Esophagus (tissue), 2 donors: ENCODE data around the gene ZBTB43. TPM values are rescaled to one million over a fixed set of nuclear protein-coding genes. Genes with fewer than 3 reads are reported as not detected.

Experiments
- H3K27ac ChIP-seq, 2 donors: one replicate each; pipeline ENCODE4 v1.5.1; 2013; ENCODE audit warnings: low read depth in 2 of 2, mild to moderate bottlenecking in 2 of 2, inconsistent platforms in 1 of 2, low read length in 1 of 2, moderate library complexity in 1 of 2
- H3K27me3 ChIP-seq, 2 donors: one replicate each; pipeline ENCODE4 v1.6.1; 2013; ENCODE audit warnings: low read length in 2 of 2, control low read depth in 1 of 2, mild to moderate bottlenecking in 1 of 2; ENCODE audit not compliant: insufficient read depth in 2 of 2, control insufficient read depth in 1 of 2
- H3K36me3 ChIP-seq, 2 donors: one replicate each; pipeline ENCODE4 v1.6.1; 2013; ENCODE audit warnings: low read length in 1 of 2; ENCODE audit not compliant: control insufficient read depth in 2 of 2, insufficient read depth in 2 of 2
- H3K4me1 ChIP-seq, 2 donors: one replicate each; pipeline ENCODE4 v1.6.1; 2013; ENCODE audit warnings: low read length in 1 of 2; ENCODE audit not compliant: control insufficient read depth in 2 of 2, insufficient read depth in 2 of 2
- H3K4me3 ChIP-seq, 2 donors: one replicate each; pipeline ENCODE4 v1.5.1; 2013; ENCODE audit warnings: low read length in 2 of 2, mild to moderate bottlenecking in 2 of 2, low read depth in 1 of 2, moderate library complexity in 1 of 2
- H3K9me3 ChIP-seq, 2 donors: one replicate each; pipeline ENCODE4 v1.6.1; 2013; ENCODE audit warnings: mild to moderate bottlenecking in 2 of 2, low read depth in 1 of 2, low read length in 1 of 2, moderate library complexity in 1 of 2; ENCODE audit not compliant: control insufficient read depth in 2 of 2, insufficient read depth in 1 of 2
- WGBS, 2 donors: extraction: QIAGEN DNeasy Blood & Tissue Kit; methylation state at CpG; one replicate each; pipeline ENCODE4 v1.1.7; 2013; 5-methylcytosine and 5-hydroxymethylcytosine counted together
- polyA plus RNA-seq, 2 donors: library from polyadenylated mRNA; stranded (reverse); fragments of 200-250 nt; gene quantifications; one replicate each; pipeline ENCODE4 v1.2.3, GENCODE V29; 2013
- donor health status: healthy with polysubstance abuse.
- donor health status: Bipolar disorder and iron deficiency.

ZBTB43 gene
- polyA plus RNA-seq, 2 donors, result 4.8 to 5.0 TPM

- H3K27ac ChIP-seq, result no peak overlapping the region
- H3K4me1 ChIP-seq, result peaks cover 2 to 4% of the 10 kb centered on the region in 2 donors
- 66 to 68% methylated on average over 9 of the region's 9 CpGs for WGBS, 2 donors
- no peak overlapping the region for H3K4me3 ChIP-seq
- H3K9me3 ChIP-seq, result peaks cover 0 to 2% of the 10 kb centered on the region in 2 donors
- no peaks in the 10 kb centered on the region for H3K36me3 ChIP-seq
- peaks cover 0 to 4% of the 10 kb centered on the region in 2 donors for H3K27me3 ChIP-seq
These were observed 16.0 kb upstream of the ZBTB43 start for GRCh38 chr9:126788634-126789349.

GRCh38 chr9:126790561-126790960 lies 14.3 kb upstream of the ZBTB43 start:
- Histone ChIP-seq H3K27me3 (peaks cover 0 to 2% of the 10 kb centered on the region in 2 donors), H3K4me1 (peaks cover 0 to 4% of the 10 kb centered on the region in 2 donors), H3K9me3 (peaks cover 0 to 2% of the 10 kb centered on the region in 2 donors), H3K36me3 (no peaks in the 10 kb centered on the region), H3K27ac (no peak overlapping the region), H3K4me3 (no peak overlapping the region)
- 83 to 84% methylated on average over 4 of the region's 4 CpGs for WGBS, 2 donors

DNA sequence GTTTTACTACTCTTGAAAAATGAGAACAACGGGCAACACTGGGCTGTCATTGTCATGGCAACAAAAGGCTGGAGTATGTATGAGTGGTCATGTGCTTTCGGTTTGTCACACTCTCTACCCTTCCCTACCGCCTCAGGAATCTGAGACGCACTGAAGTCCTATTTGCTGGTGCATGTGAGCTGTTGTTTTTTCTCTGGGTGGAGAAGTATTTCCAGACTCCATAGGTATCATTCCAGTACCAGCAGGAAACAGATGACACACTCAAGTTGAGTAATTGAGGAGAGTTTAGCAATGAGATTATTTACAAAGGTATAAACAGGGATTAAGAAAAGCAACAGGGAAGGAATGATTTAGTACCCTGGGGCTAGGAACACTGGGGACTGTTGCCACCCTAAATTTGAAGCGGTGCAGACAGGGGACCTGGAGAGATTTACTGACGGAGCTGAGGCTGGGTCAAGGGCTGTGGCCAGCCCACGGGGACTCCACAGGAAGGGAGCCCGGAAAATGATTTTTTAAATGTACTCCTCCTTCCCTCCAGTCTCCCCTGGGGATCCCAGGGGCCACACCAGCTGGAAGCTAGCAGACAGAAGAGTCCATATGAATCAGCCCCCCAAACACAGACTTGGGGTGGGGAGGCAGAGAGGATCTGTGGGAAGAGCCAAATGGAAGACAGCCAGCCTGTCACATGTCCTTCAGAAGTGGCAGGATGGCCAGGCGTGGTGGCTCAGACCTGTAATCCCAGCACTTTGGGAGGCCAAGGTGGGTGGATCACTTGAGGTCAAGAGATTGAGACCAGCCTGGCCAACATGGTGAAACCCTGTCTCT lies 13.2 kb upstream of the ZBTB43 start:
- Histone ChIP-seq H3K36me3 (no peaks in the 10 kb centered on the region), H3K4me3 (no peak overlapping the region), H3K27me3 (peaks cover 0 to 2% of the 10 kb centered on the region in 2 donors), H3K9me3 (peaks cover 0 to 2% of the 10 kb centered on the region in 2 donors), H3K27ac (peak overlapping the region in 1 of 2 donors; percentile 50), H3K4me1 (peaks cover 0 to 4% of the 10 kb centered on the region in 2 donors)
- 35 to 43% methylated on average over 9 of the region's 9 CpGs for WGBS, 2 donors

DNA sequence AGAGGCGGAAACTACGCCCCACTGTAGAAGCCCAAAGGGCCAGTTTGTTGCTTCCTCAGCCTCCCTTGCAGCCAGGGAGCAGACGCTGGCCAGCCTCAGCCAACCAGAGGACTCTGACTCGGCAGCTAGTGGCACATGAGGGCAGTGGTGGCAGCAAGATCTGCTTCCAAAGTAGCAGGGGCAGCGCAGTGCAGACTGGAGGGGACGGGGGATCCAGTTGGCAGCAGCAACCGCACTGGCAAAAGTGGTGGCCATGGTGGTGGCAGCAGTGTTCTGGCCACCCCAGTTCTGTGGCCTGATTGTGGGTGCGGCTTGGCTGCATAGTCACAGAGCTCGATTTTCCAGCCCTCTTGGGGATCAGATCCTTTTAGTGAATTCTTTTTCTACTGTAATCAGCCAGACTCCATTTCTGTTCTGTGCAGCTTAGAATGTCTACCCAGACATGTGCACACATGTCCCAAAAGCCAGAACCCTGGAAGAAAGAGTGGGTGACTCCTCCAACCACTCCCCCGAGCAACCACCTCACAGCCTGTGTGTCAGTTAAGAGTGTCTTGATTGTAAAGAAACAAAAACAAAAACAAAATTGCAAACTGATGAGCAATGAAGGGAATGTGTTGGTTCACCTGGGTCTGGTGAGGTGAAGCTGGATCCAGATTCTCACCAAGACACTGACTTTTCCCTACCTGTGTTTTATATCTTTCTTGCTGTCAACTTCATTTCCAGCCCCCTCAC lies 11.0 kb upstream of the ZBTB43 start:
- H3K4me1 ChIP-seq, result peaks cover 0 to 4% of the 10 kb centered on the region in 2 donors
- H3K9me3 ChIP-seq, result peaks cover 0 to 2% of the 10 kb centered on the region in 2 donors
- H3K4me3 ChIP-seq, result no peak overlapping the region
- H3K27ac ChIP-seq, result peak overlapping the region in 1 of 2 donors; percentile 60
- 56 to 68% methylated on average over 10 of the region's 10 CpGs for WGBS, 2 donors
- H3K27me3 ChIP-seq, result peaks cover 0 to 2% of the 10 kb centered on the region in 2 donors
- H3K36me3 ChIP-seq, result no peaks in the 10 kb centered on the region

GRCh38 chr9:126794441-126794840 lies 10.4 kb upstream of the ZBTB43 start:
- Histone ChIP-seq H3K36me3 (no peaks in the 10 kb centered on the region), H3K4me3 (no peak overlapping the region), H3K4me1 (peaks cover 0 to 4% of the 10 kb centered on the region in 2 donors), H3K27ac (peak overlapping the region in 1 of 2 donors; percentile 60), H3K27me3 (peaks cover 0 to 2% of the 10 kb centered on the region in 2 donors), H3K9me3 (peaks cover 0 to 2% of the 10 kb centered on the region in 2 donors)
- 60 to 67% methylated on average over 6 of the region's 6 CpGs for WGBS, 2 donors

GRCh38 chr9:126796758-126797157 lies 8.1 kb upstream of the ZBTB43 start:
- Histone ChIP-seq H3K27ac (no peak overlapping the region), H3K4me3 (no peak overlapping the region), H3K36me3 (no peaks in the 10 kb centered on the region), H3K27me3 (no peaks in the 10 kb centered on the region), H3K4me1 (peaks cover 0 to 3% of the 10 kb centered on the region in 2 donors), H3K9me3 (no peaks in the 10 kb centered on the region)
- WGBS, 2 donors, result 78 to 84% methylated on average over 4 of the region's 4 CpGs

DNA sequence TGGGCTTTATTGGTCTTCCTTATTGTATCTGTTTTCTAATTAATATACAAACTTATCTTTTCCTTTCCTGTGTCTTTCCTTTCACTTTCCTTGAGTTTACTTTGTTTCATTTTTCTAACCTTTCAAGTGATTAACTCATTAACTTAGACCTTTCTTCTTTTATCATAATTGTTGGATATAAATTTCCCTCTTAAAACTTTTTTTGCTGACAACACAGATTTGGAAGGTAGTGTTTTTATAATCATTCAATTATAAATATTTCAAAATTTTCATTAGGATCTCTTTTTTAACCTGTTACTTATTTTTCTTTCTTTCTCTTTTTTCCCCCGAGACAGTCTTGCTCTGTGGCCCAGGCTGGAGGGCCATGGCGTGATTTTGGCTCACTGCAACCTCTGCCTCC lies 6.9 kb upstream of the ZBTB43 start:
- Histone ChIP-seq H3K4me1 (peaks cover 0 to 1% of the 10 kb centered on the region in 2 donors), H3K36me3 (no peaks in the 10 kb centered on the region), H3K27ac (no peak overlapping the region), H3K4me3 (no peak overlapping the region), H3K27me3 (no peaks in the 10 kb centered on the region), H3K9me3 (no peaks in the 10 kb centered on the region)
- WGBS, 2 donors, result 80 to 81% methylated on average over 2 of the region's 2 CpGs

DNA sequence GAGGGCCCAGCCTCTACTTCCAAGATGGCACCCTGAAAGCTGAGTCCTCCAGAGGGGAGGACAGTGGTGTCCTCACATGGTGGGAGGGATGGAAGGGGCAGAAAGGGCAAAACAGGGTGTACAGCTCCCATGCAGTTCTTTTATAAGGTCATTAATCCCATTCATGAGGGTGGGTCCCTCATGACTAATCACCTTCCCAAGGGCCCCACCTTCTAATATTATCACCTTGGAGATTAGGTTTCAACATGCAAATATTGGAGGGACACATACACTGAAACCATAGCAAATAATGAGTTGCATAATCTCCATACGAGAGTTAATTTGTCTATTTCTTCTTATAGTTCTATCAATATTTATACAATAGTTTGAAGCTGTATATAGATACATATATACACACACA lies 5.8 kb upstream of the ZBTB43 start:
- Histone ChIP-seq H3K4me1 (no peaks in the 10 kb centered on the region), H3K36me3 (no peaks in the 10 kb centered on the region), H3K9me3 (no peaks in the 10 kb centered on the region), H3K4me3 (no peak overlapping the region), H3K27me3 (no peaks in the 10 kb centered on the region), H3K27ac (no peak overlapping the region)
- WGBS, 2 donors, result 41 to 56% methylated on average over 1 of the region's 1 CpG

- Histone ChIP-seq H3K36me3 (no peaks in the 10 kb centered on the region), H3K27me3 (no peaks in the 10 kb centered on the region), H3K27ac (no peak overlapping the region), H3K9me3 (no peaks in the 10 kb centered on the region), H3K4me1 (peaks cover 0 to 5% of the 10 kb centered on the region in 2 donors), H3K4me3 (no peak overlapping the region)
- 61 to 76% methylated on average over 8 of the region's 8 CpGs for WGBS, 2 donors
These were observed 2.4 kb upstream of the ZBTB43 start for GRCh38 chr9:126802318-126803059.
